Activated CD4-positive, alpha-beta memory T cell treated with anti-CD3 and anti-CD28 coated beads, Interleukin-2, amount 10 ng/mL, durations not matched to agents 7 days and 5 days (primary cell): ENCODE results near the gene ZMYM2. TPM values are rescaled to one million over a fixed set of nuclear protein-coding genes. Genes with fewer than 3 reads are reported as not detected.

Experiments
- CTCF ChIA-PET: fragments of 350-600 bp; sonication (Branson Sonifier 250); formaldehyde crosslinking; loops from one replicate; lab custom pipeline; 2021; ENCODE audit warnings: antibody characterized with exemption, inconsistent platforms; lab: Charles Lee
- POLR2A ChIA-PET: fragments of 350-600 bp; sonication (Branson Sonifier 250); formaldehyde crosslinking; loops from one replicate; lab custom pipeline; 2021; ENCODE audit warnings: antibody characterized with exemption; lab: Charles Lee
- DNase-seq: peaks from one replicate; pipeline ENCODE4 v3.0.0-alpha.2; 2020
- H3K27ac Mint-ChIP-seq: one replicate; pipeline ENCODE4 v1.8.0; 2021; ENCODE audit warnings: mild to moderate bottlenecking, mixed read lengths
- H3K27me3 Mint-ChIP-seq: one replicate; pipeline ENCODE4 v1.8.0; 2021; ENCODE audit warnings: mixed read lengths
- H3K36me3 Mint-ChIP-seq: one replicate; pipeline ENCODE4 v1.8.0; 2021; ENCODE audit warnings: low read depth, mixed read lengths
- H3K4me1 Mint-ChIP-seq: one replicate; pipeline ENCODE4 v1.8.0; 2021; ENCODE audit warnings: mixed read lengths
- H3K4me3 Mint-ChIP-seq: one replicate; pipeline ENCODE4 v1.8.0; 2021; ENCODE audit warnings: mild to moderate bottlenecking, mixed read lengths
- H3K9me3 Mint-ChIP-seq: one replicate; pipeline ENCODE4 v1.8.0; 2021; ENCODE audit warnings: mixed read lengths
- total RNA-seq, 2 experiments: library from RNA; stranded (reverse); gene quantifications; one replicate each; pipeline ENCODE4 v1.2.3, GENCODE V29; 2021

Gene ZMYM2
- total RNA-seq, 2 experiments from 2014 or later, result 61.8 TPM

DNA sequence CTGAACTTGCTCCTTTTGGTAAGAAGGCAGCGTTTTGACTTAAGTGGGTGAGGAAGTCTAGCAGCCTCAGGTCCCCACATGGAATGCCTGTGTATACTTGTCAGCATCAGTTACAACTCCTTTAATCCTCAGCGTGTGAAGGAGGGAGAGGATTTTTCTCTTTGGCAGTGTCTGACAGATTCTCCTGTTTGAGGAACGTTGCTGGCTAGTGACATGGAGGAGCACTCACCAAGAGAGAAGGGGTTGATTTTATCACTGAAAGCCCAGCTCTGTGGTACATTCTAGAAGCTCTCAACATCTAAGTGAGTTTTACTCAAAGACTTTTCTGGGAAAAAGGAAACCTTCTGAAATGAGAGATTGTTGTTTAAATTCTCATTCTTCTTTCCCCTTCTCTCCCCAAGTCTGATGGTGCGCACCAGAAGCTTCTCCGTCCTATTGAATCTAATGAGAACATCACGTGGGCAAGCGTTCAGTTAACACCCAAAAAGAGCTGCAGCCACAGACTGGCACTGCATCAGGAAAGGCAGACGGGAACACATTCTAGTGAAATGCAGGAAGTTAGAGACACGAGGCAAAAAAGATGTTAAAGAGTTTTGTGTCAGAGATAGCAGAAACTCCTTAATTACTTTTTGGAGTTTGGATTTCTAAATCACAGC lies 144.1 kb downstream of the ZMYM2 start:
- Mint-ChIP-seq H3K4me3 (no peak overlapping the region), H3K27ac (no peak overlapping the region), H3K4me1 (no peaks in the 10 kb centered on the region), H3K27me3 (peaks cover 63% of the 10 kb centered on the region), H3K36me3 (no peaks in the 10 kb centered on the region), H3K9me3 (no peaks in the 10 kb centered on the region)
- no peak for DNase-seq
- ChIA-PET POLR2A (no interaction called here), CTCF (no interaction called here)

DNA sequence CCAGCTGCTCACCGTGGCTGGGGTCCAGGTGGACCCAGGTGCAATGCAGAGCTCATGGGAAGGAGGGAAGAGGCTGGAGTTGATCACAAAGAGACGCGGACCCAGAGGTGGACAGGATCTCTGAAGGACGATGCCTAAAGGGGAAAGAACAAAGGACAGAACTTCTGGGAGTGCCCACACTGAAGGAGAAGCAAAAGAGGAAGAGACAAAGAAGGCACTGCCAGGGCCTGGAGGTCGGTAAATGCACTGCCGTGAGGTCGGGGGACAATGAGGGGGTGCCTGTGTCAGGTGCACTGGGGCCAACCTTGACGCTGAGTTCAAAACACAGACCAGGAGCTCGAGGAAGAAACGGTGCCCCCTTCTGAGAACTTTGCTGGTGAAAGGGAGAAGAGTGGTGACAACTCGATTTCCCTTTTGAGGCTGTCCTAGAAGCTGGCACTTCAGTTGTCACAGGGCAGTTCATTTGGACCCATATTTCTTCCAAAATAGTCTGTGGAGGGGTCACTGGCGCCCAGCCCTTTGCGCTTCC lies 146.7 kb downstream of the ZMYM2 start:
- Mint-ChIP-seq H3K4me3 (no peak overlapping the region), H3K27ac (no peak overlapping the region), H3K4me1 (no peaks in the 10 kb centered on the region), H3K36me3 (no peaks in the 10 kb centered on the region), H3K9me3 (no peaks in the 10 kb centered on the region), H3K27me3 (peaks cover 51% of the 10 kb centered on the region)
- POLR2A ChIA-PET, result interaction anchor here (0.5 kb wide), 1 partner anchor 14 kb away, joined by 3 read pairs; no protein-coding TSS in a partner anchor
- no peak for DNase-seq
- CTCF ChIA-PET, result no interaction called here

DNA sequence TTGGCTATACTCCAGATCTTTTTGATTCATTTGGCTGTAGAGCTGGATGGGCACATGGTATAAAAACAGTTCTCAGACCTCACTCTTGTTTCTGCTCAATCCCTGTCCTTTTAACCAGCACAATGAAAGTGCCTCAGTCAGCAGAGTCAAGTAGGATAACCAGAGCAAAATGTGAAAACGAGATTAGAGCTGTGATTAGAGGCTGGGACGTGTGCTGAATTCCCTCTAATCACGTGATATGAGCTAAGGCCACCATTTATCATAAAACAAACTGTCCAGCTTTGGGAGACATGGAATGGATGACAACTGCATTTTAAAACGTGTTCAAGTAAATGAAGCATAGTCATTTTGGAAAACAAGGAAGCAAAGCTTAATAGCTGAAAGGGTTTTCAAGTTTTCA lies 148.2 kb downstream of the ZMYM2 start:
- no peaks in the 10 kb centered on the region for H3K9me3 Mint-ChIP-seq
- no peaks in the 10 kb centered on the region for H3K36me3 Mint-ChIP-seq
- no peak overlapping the region for H3K27ac Mint-ChIP-seq
- DNase-seq, result no peak
- peaks cover 41% of the 10 kb centered on the region for H3K27me3 Mint-ChIP-seq
- ChIA-PET CTCF (no interaction called here), POLR2A (no interaction called here)
- H3K4me3 Mint-ChIP-seq, result no peak overlapping the region
- H3K4me1 Mint-ChIP-seq, result no peaks in the 10 kb centered on the region

DNA sequence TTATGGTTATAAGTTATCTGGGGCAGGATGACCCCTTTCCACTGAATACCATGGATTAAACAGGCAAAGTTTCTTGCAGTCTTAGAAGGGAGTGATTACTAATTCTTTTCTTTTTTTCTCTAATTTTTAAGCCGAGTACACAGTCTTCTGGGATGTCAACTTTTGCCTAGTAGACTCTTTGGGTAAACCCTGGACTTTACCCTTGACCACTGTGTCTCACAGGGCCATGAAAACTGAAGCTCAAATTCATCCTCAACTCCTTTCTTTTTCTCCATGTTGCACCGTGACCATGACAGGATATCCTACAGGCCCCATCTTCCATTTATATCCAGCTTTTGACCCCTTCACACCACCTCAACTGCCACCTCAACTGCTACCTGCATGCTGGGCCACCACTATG lies 150.5 kb downstream of the ZMYM2 start:
- no peak for DNase-seq
- no peaks in the 10 kb centered on the region for H3K9me3 Mint-ChIP-seq
- H3K27me3 Mint-ChIP-seq, result peaks cover 30% of the 10 kb centered on the region
- no peak overlapping the region for H3K4me3 Mint-ChIP-seq
- H3K4me1 Mint-ChIP-seq, result no peaks in the 10 kb centered on the region
- ChIA-PET CTCF (interaction anchor here (0.9 kb wide), 1 partner anchor 9 kb away, joined by 3 read pairs; no protein-coding TSS in a partner anchor), POLR2A (no interaction called here)
- no peaks in the 10 kb centered on the region for H3K36me3 Mint-ChIP-seq
- H3K27ac Mint-ChIP-seq, result no peak overlapping the region

DNA sequence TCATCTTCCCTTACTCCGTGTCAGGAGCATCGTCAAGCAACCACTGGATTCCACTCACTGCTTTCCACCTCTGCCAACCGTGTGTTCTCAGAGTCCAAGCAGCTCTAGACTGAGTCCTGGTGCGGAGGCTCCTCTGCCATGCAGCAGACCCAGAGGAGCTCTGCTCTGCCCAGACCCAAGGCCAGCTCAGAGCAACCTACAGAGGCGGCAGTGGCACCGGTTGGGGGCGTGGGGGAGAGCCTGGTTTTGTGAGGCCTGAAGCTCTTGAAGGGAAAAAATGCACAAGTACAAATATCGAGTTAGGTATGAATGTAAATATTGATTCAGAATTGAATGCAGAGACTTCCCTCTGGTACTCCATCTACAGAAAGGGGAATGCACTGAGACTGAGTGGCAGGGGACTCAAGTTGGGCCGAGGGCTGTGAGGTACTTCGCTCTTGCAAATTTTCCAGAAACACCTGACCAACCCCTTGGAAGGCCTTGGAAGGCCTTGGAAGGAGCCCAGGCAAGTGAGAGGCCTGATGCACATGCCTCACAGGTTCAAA lies 155.6 kb downstream of the ZMYM2 start:
- no peak overlapping the region for H3K4me3 Mint-ChIP-seq
- H3K9me3 Mint-ChIP-seq, result no peaks in the 10 kb centered on the region
- peaks cover 2% of the 10 kb centered on the region for H3K4me1 Mint-ChIP-seq
- POLR2A ChIA-PET, result no interaction called here
- H3K36me3 Mint-ChIP-seq, result no peaks in the 10 kb centered on the region
- no peak overlapping the region for H3K27ac Mint-ChIP-seq
- CTCF ChIA-PET, result no interaction called here
- peaks cover 2% of the 10 kb centered on the region for H3K27me3 Mint-ChIP-seq
- no peak for DNase-seq

DNA sequence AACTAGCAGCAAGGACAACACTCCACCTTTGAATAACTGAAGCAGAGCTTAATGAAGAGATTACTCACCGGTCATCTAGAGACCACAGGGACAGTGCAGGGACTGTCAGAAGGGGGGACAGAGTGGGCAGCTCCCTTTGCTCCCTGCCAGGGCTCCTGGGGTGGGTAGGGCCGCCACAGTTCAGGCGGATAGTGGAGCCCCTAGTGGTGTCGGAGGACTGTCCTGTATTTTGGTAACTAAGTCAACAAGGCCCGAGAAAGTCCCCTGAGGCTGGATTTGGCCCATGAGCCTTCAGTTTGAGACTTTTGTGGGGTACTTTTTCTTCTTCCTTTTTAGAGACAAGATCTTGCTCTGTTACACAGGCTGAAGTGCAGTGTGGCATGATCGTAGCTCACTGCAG lies 157.7 kb downstream of the ZMYM2 start:
- Mint-ChIP-seq H3K27me3 (no peaks in the 10 kb centered on the region), H3K9me3 (no peaks in the 10 kb centered on the region), H3K4me3 (no peak overlapping the region), H3K27ac (no peak overlapping the region), H3K36me3 (no peaks in the 10 kb centered on the region), H3K4me1 (peaks cover 18% of the 10 kb centered on the region)
- POLR2A ChIA-PET, result no interaction called here
- DNase-seq, result no peak
- CTCF ChIA-PET, result interaction anchor here (1.6 kb wide), 1 partner anchor 12 kb away, joined by 3 read pairs; no protein-coding TSS in a partner anchor

DNA sequence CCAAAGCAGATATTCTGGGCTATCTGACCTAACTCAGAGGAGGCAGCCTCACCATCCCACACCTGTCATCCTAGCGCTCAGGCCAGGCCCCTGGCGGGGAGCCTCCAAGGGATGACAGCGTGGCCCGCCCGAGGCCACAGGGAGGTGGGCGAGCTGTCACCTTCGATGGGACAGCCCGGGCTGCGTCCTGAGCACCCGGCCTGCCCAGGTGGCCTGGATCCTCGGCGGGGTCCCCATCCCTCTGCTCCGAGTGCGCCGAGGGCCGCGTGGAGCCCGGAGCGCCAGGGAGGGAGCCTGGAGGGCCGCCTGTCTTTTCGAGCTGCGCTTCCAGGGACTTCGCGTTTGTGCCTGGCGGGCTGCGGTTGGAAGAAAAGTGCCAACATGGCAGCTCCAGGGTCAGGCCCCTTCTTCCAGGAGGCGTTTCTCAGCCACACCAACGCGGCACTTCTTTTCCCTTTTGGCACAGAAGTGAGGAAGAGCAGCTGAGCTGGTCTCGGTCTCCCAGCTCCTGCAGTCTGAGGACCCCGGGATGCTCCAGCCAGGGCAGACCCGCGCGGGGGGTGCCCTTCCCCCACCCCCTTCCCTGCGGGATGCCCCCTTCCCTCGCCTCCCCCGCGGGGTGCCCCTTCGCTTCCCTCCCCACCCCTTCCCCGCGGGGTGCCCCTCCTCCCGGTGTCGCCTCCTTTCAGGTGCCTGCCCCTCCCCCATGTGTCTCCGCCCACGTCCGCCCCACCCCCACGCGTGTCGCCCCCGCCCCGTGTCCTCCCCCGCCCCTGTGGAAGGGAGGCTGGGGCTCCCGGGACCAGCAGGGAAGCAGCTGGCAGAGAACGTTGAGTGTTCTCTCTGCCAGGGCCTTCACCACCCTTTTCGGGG lies 160.0 kb downstream of the ZMYM2 start:
- Mint-ChIP-seq H3K9me3 (no peaks in the 10 kb centered on the region), H3K4me1 (peaks cover 20% of the 10 kb centered on the region), H3K27ac (peak overlapping the region; percentile 68), H3K27me3 (peaks cover 6% of the 10 kb centered on the region), H3K4me3 (peak overlapping the region; percentile 80), H3K36me3 (no peaks in the 10 kb centered on the region)
- ChIA-PET CTCF (interaction anchor here (0.7 to 3.2 kb wide), 9 partner anchors 9 to 158 kb away, joined by 3 to 26 read pairs (median 4); no protein-coding TSS in a partner anchor), POLR2A (interaction anchor here (0.6 to 2.5 kb wide), 10 partner anchors 9 to 352 kb away, joined by 3 to 24 read pairs (median 4); partner anchors contain the start of genes GJA3 and ZMYM5)
- peak; percentile 44 for DNase-seq

DNA sequence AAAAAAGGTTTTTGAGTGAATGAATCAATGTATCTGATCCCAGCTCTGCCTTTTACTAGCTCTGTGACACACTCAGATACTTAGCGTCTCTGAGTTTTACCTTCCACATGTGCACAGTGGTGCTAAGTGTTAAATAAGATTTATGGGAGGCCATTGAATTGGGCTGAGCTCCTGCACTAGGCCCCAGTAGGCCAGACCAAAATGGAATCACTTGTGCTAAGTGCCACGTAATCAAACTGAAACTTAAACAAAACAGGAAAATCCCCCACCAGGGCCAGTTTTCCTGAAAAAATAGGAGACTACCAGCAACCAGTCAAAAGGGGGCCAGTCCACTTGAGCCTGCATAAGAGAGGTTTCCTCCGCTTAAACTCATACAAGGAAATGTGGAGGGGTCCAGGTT lies 161.4 kb downstream of the ZMYM2 start:
- ChIA-PET POLR2A (interaction anchor here (1.7 to 1.8 kb wide), 3 partner anchors 11 to 256 kb away, joined by 5 to 8 read pairs (median 6); partner anchors contain the start of genes GJA3 and ZMYM5), CTCF (interaction anchor here (1.2 to 3.2 kb wide), 3 partner anchors 8 to 134 kb away, joined by 4 to 26 read pairs (median 16); no protein-coding TSS in a partner anchor)
- Mint-ChIP-seq H3K27ac (peak overlapping the region; percentile 75), H3K4me1 (peaks cover 20% of the 10 kb centered on the region), H3K36me3 (peaks cover 2% of the 10 kb centered on the region), H3K27me3 (peaks cover 14% of the 10 kb centered on the region), H3K4me3 (peak overlapping the region; percentile 80), H3K9me3 (no peaks in the 10 kb centered on the region)
- DNase-seq, result no peak

DNA sequence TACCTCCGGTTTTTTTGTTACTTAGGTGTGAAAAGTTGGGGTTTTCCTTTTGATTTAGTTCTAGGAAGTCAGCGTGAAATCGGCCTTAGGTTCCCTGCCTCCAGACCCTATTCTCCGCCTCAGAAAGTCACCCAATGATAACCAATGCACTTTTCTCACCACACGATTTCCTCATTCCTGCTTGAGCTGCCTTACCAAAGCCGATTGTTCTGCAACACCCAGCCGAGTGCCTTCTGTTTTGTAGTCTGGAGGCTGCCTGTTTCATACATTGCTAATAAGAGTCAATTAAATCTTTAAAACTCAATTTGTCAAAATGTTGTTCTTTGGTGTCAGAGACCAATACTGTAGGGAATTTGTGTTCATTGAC lies 162.6 kb downstream of the ZMYM2 start:
- DNase-seq, result no peak
- no peaks in the 10 kb centered on the region for H3K9me3 Mint-ChIP-seq

DNA sequence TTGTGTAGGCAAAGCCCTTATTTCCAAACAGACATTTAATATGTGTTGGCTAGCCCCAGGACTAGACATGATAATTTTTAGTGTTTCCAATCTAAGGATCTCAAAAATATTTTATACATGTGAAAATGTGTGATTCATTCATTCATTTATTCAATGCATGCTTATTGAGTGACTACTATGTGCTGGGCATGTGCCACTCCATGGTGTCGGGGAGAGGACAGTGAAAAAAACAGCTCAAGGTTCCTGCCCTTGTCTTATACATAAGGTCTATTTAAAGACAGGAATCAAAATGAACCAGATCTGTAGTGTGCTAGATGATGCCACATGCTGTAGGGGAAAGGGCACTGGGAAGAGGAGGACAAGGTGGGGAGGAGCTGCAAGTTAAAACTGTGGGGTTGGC lies 165.8 kb downstream of the ZMYM2 start:
- no peak overlapping the region for H3K27ac Mint-ChIP-seq
- H3K36me3 Mint-ChIP-seq, result peaks cover 2% of the 10 kb centered on the region
- no peaks in the 10 kb centered on the region for H3K9me3 Mint-ChIP-seq
- peaks cover 41% of the 10 kb centered on the region for H3K27me3 Mint-ChIP-seq
- CTCF ChIA-PET, result no interaction called here
- H3K4me1 Mint-ChIP-seq, result peaks cover 24% of the 10 kb centered on the region
- POLR2A ChIA-PET, result no interaction called here
- H3K4me3 Mint-ChIP-seq, result no peak overlapping the region
- no peak for DNase-seq

More for the DNA sequence above, 162.6 kb downstream of the ZMYM2 start:
- H3K4me1 Mint-ChIP-seq, result peaks cover 20% of the 10 kb centered on the region
- ChIA-PET POLR2A (interaction anchor here (1.1 to 1.7 kb wide), 2 partner anchors 19 to 257 kb away, joined by 3 to 5 read pairs; partner anchors contain the start of gene ZMYM5), CTCF (interaction anchor here (0.9 to 3.2 kb wide), 2 partner anchors 120 to 136 kb away, joined by 3 to 16 read pairs; no protein-coding TSS in a partner anchor)
- peak overlapping the region; percentile 75 for H3K27ac Mint-ChIP-seq
- peaks cover 2% of the 10 kb centered on the region for H3K36me3 Mint-ChIP-seq
- H3K27me3 Mint-ChIP-seq, result peaks cover 25% of the 10 kb centered on the region
- H3K4me3 Mint-ChIP-seq, result peak overlapping the region; percentile 80

DNA sequence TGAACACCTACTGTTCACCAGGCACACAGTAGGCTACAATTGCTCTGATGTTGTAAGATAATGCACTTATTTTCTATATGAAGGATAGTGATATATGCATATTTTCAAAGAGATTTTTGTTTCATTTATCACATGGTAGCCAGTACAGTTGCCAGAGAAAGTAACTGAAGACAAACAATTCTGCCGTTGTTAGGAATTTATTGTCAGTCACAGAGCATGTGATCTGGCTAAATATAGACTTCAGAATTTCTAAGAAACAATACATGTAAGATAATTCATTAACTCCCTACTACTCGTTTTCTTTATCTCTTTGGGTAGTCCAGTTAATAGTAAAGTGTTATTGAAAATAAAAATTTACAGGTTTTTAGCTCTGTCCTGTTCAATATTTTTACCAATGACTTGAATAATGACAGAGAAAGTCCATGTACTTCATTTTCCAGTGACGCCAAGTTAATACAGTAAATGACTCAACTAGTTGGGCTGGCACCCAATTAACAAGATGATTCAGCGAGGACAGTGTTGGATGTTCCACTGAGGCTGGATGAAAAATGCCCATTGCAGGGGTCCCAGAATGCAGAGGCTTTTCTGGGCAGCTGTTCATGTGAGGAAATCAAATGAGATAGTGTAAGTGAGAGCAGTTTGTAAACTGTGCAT lies 166.7 kb downstream of the ZMYM2 start:
- H3K27me3 Mint-ChIP-seq, result peaks cover 41% of the 10 kb centered on the region
- H3K36me3 Mint-ChIP-seq, result peaks cover 2% of the 10 kb centered on the region
- H3K4me3 Mint-ChIP-seq, result no peak overlapping the region
- POLR2A ChIA-PET, result no interaction called here
- H3K9me3 Mint-ChIP-seq, result no peaks in the 10 kb centered on the region
- no peak overlapping the region for H3K27ac Mint-ChIP-seq
- CTCF ChIA-PET, result interaction anchor here (1.3 kb wide), 1 partner anchor 34 kb away, joined by 3 read pairs; no protein-coding TSS in a partner anchor
- peaks cover 16% of the 10 kb centered on the region for H3K4me1 Mint-ChIP-seq
- DNase-seq, result no peak

DNA sequence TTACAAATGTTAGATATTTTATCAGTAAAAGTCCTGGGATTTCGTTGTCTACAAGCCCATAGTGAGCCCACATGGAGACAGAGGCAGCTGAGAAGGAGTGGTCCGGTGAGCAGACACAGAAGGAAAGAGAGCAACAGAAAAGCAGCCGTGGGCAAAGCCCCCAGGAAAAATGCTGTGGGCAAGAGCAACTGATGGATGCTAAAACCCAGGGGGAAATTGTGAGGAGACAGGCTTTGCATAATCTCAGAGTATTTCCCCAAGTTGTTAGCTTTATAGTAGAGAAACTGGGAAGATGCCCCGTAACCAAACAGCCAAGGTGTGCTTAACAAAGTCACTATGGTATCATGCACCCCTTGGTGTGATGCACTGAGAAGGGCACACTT lies 167.2 kb downstream of the ZMYM2 start:
- ChIA-PET POLR2A (no interaction called here), CTCF (interaction anchor here (0.9 to 1.3 kb wide), 2 partner anchors 34 to 166 kb away, joined by 3 read pairs; no protein-coding TSS in a partner anchor)

More for the DNA sequence above, 167.2 kb downstream of the ZMYM2 start:
- no peak overlapping the region for H3K27ac Mint-ChIP-seq
- H3K4me1 Mint-ChIP-seq, result peaks cover 12% of the 10 kb centered on the region
- no peak overlapping the region for H3K4me3 Mint-ChIP-seq
- DNase-seq, result no peak
- H3K27me3 Mint-ChIP-seq, result peaks cover 41% of the 10 kb centered on the region
- H3K36me3 Mint-ChIP-seq, result peaks cover 2% of the 10 kb centered on the region
- H3K9me3 Mint-ChIP-seq, result no peaks in the 10 kb centered on the region
